Measurements from ENCODE around the gene NINJ2.

DNA sequence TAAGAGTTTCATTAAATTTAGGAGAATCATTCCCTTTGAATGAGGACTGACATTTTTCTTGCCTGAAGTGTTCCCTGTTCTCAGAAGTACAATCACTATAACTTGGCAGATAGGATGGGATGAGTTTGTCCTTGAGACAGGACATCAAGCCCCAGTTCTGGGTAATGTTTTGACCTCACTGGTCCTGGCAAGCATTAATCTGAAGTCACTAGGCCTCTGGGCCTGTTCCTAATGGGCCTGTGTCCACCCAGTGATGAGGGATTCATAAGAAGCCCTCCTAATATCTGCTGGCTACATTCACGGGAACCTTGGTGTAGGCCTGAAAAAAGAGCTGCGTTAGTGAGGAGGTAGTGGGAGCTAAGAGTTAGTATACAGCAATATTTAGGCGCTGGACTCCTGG, 37.2 kb downstream of the NINJ2 start:
- TF ChIP-seq, protein P1, sequence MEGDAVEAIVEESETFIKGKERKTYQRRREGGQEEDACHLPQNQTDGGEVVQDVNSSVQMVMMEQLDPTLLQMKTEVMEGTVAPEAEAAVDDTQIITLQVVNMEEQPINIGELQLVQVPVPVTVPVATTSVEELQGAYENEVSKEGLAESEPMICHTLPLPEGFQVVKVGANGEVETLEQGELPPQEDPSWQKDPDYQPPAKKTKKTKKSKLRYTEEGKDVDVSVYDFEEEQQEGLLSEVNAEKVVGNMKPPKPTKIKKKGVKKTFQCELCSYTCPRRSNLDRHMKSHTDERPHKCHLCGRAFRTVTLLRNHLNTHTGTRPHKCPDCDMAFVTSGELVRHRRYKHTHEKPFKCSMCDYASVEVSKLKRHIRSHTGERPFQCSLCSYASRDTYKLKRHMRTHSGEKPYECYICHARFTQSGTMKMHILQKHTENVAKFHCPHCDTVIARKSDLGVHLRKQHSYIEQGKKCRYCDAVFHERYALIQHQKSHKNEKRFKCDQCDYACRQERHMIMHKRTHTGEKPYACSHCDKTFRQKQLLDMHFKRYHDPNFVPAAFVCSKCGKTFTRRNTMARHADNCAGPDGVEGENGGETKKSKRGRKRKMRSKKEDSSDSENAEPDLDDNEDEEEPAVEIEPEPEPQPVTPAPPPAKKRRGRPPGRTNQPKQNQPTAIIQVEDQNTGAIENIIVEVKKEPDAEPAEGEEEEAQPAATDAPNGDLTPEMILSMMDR (IDR thresholded peaks at IDR 0.05; ENCODE audit: borderline replicate concordance, extremely low read depth, low read length, poor library complexity, severe bottlenecking) = no peak
- no peak for TF ChIP-seq EZH2 (IDR thresholded peaks at IDR 0.05; ENCODE audit: borderline replicate concordance, low read depth, low read length, severe bottlenecking)

Measured in DND-41 (cell line).